Type B pancreatic cell (in vitro differentiated cells): ENCODE measurements around the gene GPHN. TPM values are rescaled to one million over a fixed set of nuclear protein-coding genes. Genes with fewer than 3 reads are reported as not detected.

ENCODE experiments used
- DNase-seq: peaks from one replicate; pipeline ENCODE4 v3.0.0; 2021; ENCODE audit warnings: mixed read lengths; ENCODE audit not compliant: unreplicated experiment; ENCODE audit errors: extremely low spot score
- H3K27ac Mint-ChIP-seq: 2 replicates; pipeline ENCODE4 v1.8.0; 2021; ENCODE audit warnings: mild to moderate bottlenecking, mixed read lengths
- H3K27me3 Mint-ChIP-seq: 2 replicates; pipeline ENCODE4 v1.8.0; 2021; ENCODE audit warnings: mixed read lengths
- H3K36me3 Mint-ChIP-seq: 2 replicates; pipeline ENCODE4 v1.8.0; 2021; ENCODE audit warnings: mixed read lengths
- H3K4me1 Mint-ChIP-seq: one replicate; pipeline ENCODE4 v1.8.0; 2021; ENCODE audit warnings: mixed read lengths; ENCODE audit not compliant: unreplicated experiment
- H3K4me3 Mint-ChIP-seq: 2 replicates; pipeline ENCODE4 v1.8.0; 2021; ENCODE audit warnings: mild to moderate bottlenecking, mixed read lengths
- H3K9me3 Mint-ChIP-seq: 2 replicates; pipeline ENCODE4 v1.8.0; 2021; ENCODE audit warnings: mixed read lengths
- CTCF ChIP-seq: fragments of 200-600 bp; sonication (generic); conservative IDR thresholded peaks from 2 replicates; pipeline ENCODE4 v1.5.0; 2021; ENCODE audit warnings: antibody characterized with exemption, mild to moderate bottlenecking
- total RNA-seq: library from RNA; stranded (reverse); gene quantifications from 2 replicates; pipeline ENCODE4 v1.2.1, GENCODE V29; 2021; ENCODE audit warnings: low replicate concordance

The GPHN gene
- total RNA-seq, 1 donor from 2014 or later: 38.9 TPM

GRCh38 chr14:66804141-66804540 is 296.2 kb downstream of the GPHN start:
- Mint-ChIP-seq H3K4me1 (no peaks in the 10 kb centered on the region), H3K36me3 (peaks cover 4% of the 10 kb centered on the region), H3K27ac (no peak overlapping the region), H3K27me3 (no peaks in the 10 kb centered on the region), H3K4me3 (no peak overlapping the region), H3K9me3 (peaks cover 19% of the 10 kb centered on the region)
- no peak for TF ChIP-seq CTCF
- no peak for DNase-seq

DNA sequence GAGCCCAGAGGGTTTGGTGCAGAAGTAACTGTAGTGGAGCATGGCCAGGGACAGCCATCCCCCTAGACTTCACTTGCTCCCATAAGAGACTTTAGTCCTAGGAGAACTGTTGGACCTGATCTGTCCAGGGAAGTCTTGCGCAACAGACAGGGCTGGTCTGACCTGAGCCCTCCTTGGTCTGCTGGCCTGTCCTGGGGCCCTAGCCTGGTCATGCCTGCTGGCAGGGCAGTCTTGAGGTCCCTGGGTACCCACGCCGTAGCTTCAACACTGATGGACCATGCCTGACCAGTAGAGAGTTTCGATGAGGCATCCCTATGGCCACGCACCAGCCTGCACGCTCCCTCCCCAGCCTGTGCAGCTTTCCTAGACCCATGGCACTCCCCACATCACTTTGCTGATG is 305.7 kb downstream of the GPHN start:
- Mint-ChIP-seq H3K36me3 (peaks cover 25% of the 10 kb centered on the region), H3K4me3 (no peak overlapping the region), H3K27me3 (no peaks in the 10 kb centered on the region), H3K27ac (no peak overlapping the region), H3K4me1 (no peaks in the 10 kb centered on the region), H3K9me3 (peaks cover 11% of the 10 kb centered on the region)
- TF ChIP-seq CTCF: no peak
- no peak for DNase-seq

GRCh38 chr14:66815687-66816086 is 307.7 kb downstream of the GPHN start:
- peaks cover 25% of the 10 kb centered on the region for H3K36me3 Mint-ChIP-seq
- no peaks in the 10 kb centered on the region for H3K4me1 Mint-ChIP-seq
- H3K27ac Mint-ChIP-seq: no peak overlapping the region

DNA sequence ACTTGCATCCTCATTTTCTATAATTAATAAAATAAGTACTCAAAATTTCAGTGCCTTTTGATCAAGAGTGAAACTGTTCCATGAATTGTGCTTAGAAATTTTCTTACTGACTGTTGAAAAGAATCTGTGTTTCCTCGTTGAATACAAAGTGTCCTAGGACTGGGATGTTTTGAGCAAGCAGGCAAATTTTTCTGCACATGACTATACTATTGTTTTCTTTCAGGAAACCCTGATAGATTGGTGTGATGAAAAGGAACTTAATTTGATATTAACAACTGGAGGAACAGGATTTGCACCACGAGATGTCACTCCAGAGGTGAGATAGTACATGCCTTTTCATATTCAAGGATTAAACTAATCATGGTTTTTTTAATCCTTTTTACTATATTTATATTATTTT is 316.3 kb downstream of the GPHN start:
- H3K27ac Mint-ChIP-seq: no peak overlapping the region
- H3K4me1 Mint-ChIP-seq: no peaks in the 10 kb centered on the region
- no peaks in the 10 kb centered on the region for H3K36me3 Mint-ChIP-seq
- no peak overlapping the region for H3K4me3 Mint-ChIP-seq
- DNase-seq: no peak
- TF ChIP-seq CTCF: no peak
- no peaks in the 10 kb centered on the region for H3K27me3 Mint-ChIP-seq
- H3K9me3 Mint-ChIP-seq: no peaks in the 10 kb centered on the region

More at GRCh38 chr14:66815687-66816086, 307.7 kb downstream of the GPHN start:
- TF ChIP-seq CTCF: no peak
- peaks cover 11% of the 10 kb centered on the region for H3K9me3 Mint-ChIP-seq
- no peak for DNase-seq
- H3K27me3 Mint-ChIP-seq: no peaks in the 10 kb centered on the region
- H3K4me3 Mint-ChIP-seq: no peak overlapping the region

DNA sequence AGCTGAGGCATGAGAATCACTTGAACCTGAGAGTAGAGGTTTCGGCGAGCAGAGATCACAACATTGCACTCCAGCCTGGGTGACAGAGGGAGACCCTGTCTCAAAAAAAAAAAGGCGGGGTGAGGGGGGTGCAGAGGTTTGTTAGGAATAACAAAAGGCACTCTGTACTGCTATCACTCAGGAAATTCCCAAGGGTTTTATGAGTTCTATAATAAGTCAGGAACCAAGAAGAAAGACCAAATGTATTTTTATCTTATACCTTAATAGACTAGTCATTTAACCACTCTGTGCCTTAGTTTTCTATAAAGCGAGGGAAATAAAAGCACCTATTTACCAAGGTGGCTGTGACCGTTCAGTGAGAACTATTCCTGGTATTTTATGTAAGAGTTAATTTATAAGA is 319.2 kb downstream of the GPHN start:
- Mint-ChIP-seq H3K27me3 (no peaks in the 10 kb centered on the region), H3K9me3 (no peaks in the 10 kb centered on the region), H3K27ac (no peak overlapping the region), H3K4me1 (no peaks in the 10 kb centered on the region), H3K4me3 (no peak overlapping the region), H3K36me3 (no peaks in the 10 kb centered on the region)
- no peak for TF ChIP-seq CTCF
- DNase-seq: no peak

DNA sequence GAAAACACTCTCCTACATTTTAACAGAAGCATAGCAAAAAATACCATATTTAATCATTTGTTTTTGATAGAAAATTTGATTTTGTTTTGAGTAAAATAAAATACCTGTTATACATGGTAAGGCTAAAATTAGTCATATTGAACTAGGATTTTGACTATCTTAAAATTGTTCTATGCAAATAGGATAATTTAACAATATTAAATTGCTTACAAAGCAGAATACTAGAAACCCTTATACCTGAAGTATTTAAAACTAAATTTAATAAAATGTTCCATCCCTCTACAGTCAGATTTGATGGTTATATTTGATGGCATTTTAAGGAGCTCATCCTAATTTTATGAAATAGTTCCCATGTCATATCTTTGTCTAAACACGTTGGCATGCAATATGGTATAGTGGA is 323.2 kb downstream of the GPHN start:
- no peaks in the 10 kb centered on the region for H3K27me3 Mint-ChIP-seq
- H3K4me1 Mint-ChIP-seq: no peaks in the 10 kb centered on the region
- no peak for TF ChIP-seq CTCF
- H3K9me3 Mint-ChIP-seq: no peaks in the 10 kb centered on the region
- DNase-seq: no peak
- no peak overlapping the region for H3K27ac Mint-ChIP-seq
- H3K4me3 Mint-ChIP-seq: no peak overlapping the region
- H3K36me3 Mint-ChIP-seq: no peaks in the 10 kb centered on the region
